ENCODE data around the gene LPA. TPM values are rescaled to one million over a fixed set of nuclear protein-coding genes. Genes with fewer than 3 reads are reported as not detected.

The LPA gene
- total and polyA plus RNA-seq, 2 of the 13 experiments (the other 11 are each of a cell fraction or from before 2014, with no cell fraction given): not detected

- TF ChIP-seq TRAFD1 (CRISPR knock-in tag; IDR thresholded peaks at IDR 0.05; ENCODE audit: borderline replicate concordance) (0 out of 2 replicates have a peak, but pooled peaks have one; percentile 34), KDM5B (CRISPR knock-in tag; IDR thresholded peaks at IDR 0.05; ENCODE audit: borderline replicate concordance) (peak; percentile 75; the same call in 1 of the 2 replicates), DMAP1 (CRISPR knock-in tag; IDR thresholded peaks at IDR 0.05) (no peak), ZKSCAN5 (CRISPR knock-in tag; IDR thresholded peaks at IDR 0.05) (no peak), ZNF598 (CRISPR knock-in tag; IDR thresholded peaks at IDR 0.05; ENCODE audit: borderline replicate concordance) (peak; percentile 32; the same call in 1 of the 2 replicates), ZNF790 (CRISPR knock-in tag; IDR thresholded peaks at IDR 0.05; ENCODE audit: borderline replicate concordance) (peak; percentile 18; the same call in 1 of the 2 replicates), SALL2 (CRISPR knock-in tag; IDR thresholded peaks at IDR 0.05) (no peak; the same call in 1 of the 2 replicates), TIGD3 (CRISPR knock-in tag; IDR thresholded peaks at IDR 0.05; ENCODE audit: borderline replicate concordance) (no peak), CREB3 (CRISPR knock-in tag; IDR thresholded peaks at IDR 0.05) (0 out of 2 replicates have a peak, but pooled peaks have one; percentile 55), FUBP1 (CRISPR knock-in tag; IDR thresholded peaks at IDR 0.05; ENCODE audit: borderline replicate concordance) (no peak), ZBTB20 (CRISPR knock-in tag; IDR thresholded peaks at IDR 0.05; ENCODE audit: borderline replicate concordance, low read depth) (peak; percentile 65), ZNF30 (CRISPR knock-in tag; IDR thresholded peaks at IDR 0.05) (peak; percentile 74; the same call in 1 of the 2 replicates), ZEB1 (IDR thresholded peaks at IDR 0.05; ENCODE audit: insufficient replicate concordance, low read depth) (peak; percentile 42), DNMT3B (CRISPR knock-in tag; conservative IDR thresholded peaks at IDR 0.05) (peak; percentile 71; the same call in 1 of the 2 replicates), ZNF589 (CRISPR knock-in tag; conservative IDR thresholded peaks at IDR 0.05) (0 out of 2 replicates have a peak, but pooled peaks have one; percentile 6), KDM3A (CRISPR knock-in tag; IDR thresholded peaks at IDR 0.05; ENCODE audit: low read depth) (0 out of 2 replicates have a peak, but pooled peaks have one; percentile 67), ZNF574 (CRISPR knock-in tag; IDR thresholded peaks at IDR 0.05) (peak; percentile 74), ZNF329 (CRISPR knock-in tag; IDR thresholded peaks at IDR 0.05; ENCODE audit: low read depth) (no peak)
These were observed 143.8 kb downstream of the LPA start (continued) for GRCh38 chr6:160520043-160520904.
